T47D (cell line): ENCODE measurements around the gene SLC22A12.

Experiments
- DNase-seq, 2 experiments: peaks; one replicate each; pipeline versions ENCODE4 v3.0.0 to v3.0.0-alpha.2; 2011 to 2012; ENCODE audit warnings: low read depth in 1 of 2, low spot score in 1 of 2
- JUND ChIP-seq: IDR thresholded peaks from 2 replicates; pipeline ENCODE4 v1.6.1; 2012; ENCODE audit warnings: low read depth
- in situ Hi-C: cut with HindIII; loops from 2 replicates; pipeline ENCODE4 v1.10.0; 2016; ENCODE audit warnings: low sequenced_read_pairs, low pct_unique_long_range_greater_than_20kb

Gene SLC22A12

DNA sequence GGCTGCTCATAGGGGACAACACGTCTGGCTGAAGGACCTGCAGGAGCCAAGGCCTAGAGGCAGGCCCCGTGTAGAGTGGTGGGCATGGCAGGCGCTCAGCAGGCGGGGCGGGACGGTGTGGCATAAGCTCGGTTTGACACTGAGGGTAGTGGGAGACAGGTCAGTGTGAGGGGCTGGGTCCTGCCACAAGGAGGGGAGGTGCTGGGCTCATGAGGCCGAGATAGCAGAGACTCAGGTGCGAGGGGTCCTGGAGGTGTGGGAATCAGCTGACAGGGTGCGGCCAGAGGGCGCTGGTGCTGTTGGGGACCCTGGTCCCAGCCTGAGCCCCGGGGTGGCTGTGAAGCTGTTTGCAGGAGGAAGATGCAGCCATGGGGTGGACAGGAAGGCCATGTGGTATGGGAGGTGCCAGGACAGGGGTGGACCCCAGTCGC is 6.7 kb downstream of the SLC22A12 start:
- in situ Hi-C loops, result no loop called here
- no peak for DNase-seq
- TF ChIP-seq JUND, result no peak

DNA sequence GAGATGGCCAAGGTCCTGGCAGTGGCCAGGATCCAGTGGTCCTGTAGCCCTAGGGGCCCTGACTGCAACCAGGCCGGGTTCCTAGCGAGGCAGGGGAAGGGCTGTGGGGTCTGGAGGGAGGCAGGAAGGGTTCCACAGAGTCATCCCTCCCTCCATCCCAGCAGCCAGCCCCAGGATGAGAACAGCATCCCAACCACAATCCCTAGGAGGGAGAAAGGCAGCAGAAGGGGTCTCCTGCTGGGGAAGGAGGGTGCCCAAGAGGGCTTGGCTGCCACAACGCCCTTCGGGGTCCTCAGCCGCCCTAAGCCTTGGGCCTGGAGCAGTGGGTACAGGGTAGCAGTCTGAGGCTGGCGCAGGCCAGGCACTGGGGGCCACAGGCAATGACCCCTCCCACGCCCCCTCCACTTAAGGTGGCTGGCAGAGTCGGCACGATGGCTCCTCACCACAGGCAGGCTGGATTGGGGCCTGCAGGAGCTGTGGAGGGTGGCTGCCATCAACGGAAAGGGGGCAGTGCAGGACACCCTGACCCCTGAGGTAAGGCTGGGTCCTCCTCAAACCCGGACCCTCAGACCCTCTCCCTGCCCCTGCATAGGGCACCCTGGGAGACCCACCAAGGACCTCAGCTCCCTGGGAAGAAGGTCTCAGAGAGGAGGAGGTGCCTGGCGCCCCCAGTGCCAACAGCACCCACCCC is 7.2 kb downstream of the SLC22A12 start:
- in situ Hi-C loops, result no loop called here
- DNase-seq, result no peak
- TF ChIP-seq JUND, result no peak

DNA sequence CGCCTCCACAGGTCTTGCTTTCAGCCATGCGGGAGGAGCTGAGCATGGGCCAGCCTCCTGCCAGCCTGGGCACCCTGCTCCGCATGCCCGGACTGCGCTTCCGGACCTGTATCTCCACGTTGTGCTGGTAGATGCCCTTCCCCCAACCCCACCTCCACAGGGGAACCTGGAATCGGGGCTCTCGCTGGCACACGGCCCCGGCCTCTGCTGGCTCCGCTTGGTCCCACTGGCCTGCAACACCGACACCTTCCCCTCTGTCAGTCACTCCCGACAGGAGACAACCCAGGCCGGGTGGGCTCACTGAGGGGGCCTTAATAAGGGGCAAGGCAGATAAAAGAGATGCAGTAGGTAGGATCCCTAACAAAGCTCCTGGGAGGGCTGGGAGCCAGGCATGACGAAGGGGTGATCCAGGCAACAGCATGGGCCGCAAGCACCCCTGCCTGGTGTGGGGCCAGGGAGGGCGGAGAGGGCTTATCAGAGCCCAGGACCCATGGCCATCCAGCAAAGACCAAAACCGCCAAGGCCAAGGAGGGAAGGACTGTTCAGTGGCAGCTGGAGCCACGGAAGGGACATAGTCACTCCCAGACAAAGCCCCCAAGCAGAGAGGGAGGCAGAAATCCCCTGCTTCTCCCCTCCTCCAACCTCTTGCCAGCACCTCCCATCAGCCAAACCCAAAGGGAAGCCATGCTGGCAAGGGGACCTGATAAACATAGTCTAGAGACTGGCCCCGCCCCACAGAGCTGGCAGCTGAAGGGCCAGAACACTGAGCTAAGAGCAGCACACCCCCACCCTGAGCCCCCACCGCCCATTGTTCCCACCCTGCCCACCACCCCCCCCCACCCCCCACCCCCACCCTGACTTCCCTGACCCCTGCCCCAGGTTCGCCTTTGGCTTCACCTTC is 8.0 kb downstream of the SLC22A12 start:
- DNase-seq, result no peak
- in situ Hi-C loops, result no loop called here
- no peak for TF ChIP-seq JUND

DNA sequence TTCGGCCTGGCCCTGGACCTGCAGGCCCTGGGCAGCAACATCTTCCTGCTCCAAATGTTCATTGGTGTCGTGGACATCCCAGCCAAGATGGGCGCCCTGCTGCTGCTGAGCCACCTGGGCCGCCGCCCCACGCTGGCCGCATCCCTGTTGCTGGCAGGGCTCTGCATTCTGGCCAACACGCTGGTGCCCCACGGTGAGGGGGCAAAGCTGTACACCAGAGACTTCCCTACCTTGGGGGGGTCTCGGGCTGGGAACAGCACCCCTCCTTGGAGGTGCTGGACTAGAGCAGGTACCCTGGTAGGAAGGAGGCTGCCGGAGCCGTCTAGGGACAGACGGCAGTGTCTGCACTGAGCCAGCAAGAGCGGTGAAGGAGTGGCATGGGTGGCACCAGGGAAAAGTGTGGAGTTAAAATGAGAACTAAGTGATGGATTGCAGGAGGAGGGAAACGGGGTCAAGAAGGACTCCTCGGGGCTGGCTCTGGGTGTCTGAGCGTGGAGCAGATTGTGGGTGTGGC is 8.7 kb downstream of the SLC22A12 start:
- in situ Hi-C loops, result no loop called here
- TF ChIP-seq JUND, result no peak
- DNase-seq, result no peak

DNA sequence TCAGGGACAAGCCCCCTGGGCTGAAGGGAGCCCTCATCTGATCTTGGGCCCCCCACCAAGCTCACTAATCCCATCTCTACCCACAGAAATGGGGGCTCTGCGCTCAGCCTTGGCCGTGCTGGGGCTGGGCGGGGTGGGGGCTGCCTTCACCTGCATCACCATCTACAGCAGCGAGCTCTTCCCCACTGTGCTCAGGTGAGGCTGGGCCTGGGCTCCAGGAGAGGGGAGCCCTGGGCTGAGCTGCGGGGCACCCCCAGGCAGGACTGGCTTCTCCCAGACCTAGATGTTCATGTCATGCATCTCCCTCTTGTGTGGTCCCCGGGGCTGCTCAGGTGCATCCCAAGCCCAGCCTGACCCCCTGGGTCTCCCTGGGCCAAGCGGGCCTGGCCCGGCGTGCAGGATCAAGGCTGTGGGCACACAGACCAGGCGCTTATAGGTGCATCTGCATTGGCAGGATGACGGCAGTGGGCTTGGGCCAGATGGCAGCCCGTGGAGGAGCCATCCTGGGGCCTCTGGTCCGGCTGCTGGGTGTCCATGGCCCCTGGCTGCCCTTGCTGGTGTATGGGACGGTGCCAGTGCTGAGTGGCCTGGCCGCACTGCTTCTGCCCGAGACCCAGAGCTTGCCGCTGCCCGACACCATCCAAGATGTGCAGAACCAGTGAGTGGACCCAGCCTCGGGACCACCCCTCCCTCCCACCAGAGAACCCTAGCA is 9.4 kb downstream of the SLC22A12 start:
- no peak for DNase-seq
- in situ Hi-C loops, result no loop called here
- no peak for TF ChIP-seq JUND

DNA sequence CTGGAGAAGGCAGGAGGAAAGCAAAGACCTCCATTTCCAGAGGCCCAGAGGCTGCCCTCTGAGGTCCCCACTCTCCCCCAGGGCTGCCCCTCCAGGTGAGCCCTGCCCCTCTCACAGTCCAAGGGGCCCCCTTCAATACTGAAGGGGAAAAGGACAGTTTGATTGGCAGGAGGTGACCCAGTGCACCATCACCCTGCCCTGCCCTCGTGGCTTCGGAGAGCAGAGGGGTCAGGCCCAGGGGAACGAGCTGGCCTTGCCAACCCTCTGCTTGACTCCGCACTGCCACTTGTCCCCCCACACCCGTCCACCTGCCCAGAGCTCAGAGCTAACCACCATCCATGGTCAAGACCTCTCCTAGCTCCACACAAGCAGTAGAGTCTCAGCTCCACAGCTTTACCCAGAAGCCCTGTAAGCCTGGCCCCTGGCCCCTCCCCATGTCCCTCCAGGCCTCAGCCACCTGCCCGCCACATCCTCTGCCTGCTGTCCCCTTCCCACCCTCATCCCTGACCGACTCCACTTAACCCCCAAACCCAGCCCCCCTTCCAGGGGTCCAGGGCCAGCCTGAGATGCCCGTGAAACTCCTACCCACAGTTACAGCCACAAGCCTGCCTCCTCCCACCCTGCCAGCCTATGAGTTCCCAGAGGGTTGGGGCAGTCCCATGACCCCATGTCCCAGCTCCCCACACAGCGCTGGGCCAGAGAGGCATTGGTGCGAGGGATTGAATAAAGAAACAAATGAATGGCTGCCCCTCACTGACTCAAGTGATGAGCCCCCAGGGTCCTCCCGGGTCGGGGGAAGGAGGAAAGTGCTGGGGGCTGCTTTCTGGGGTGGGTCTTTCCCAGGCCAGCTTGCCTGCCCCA is 10.8 kb downstream of the SLC22A12 start:
- DNase-seq, result no peak
- TF ChIP-seq JUND, result no peak
- in situ Hi-C loops, result no loop called here

DNA sequence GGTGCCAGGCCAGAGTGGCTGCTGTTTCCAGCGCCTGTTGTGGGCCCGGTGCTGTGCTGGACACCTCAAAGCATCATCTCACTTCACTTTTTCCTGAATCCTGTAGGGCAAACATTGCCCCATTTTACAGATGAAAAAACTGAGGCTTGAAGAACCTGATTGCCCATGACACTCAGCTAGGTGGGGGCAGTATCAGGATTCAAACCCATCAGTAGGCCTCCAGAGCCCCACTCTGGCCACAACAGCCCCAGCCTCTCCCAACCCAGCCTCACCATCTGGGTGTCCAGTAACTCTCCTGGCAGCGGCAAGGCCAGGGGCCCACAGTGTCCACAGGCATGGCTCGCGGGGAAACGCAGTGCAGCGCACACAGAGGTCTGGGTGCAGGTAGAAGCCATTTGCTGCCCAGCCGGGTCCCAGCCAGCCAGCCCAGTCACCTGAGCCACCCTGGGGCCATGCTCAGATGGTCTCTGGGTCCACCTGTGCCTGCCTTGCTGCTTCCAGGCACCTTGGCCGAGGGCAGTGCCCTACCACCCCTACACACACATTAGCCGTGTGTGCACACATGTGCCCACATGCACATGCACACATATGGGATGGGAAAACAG is 11.5 kb downstream of the SLC22A12 start:
- DNase-seq, result no peak
- no peak for TF ChIP-seq JUND
- in situ Hi-C loops, result no loop called here

DNA sequence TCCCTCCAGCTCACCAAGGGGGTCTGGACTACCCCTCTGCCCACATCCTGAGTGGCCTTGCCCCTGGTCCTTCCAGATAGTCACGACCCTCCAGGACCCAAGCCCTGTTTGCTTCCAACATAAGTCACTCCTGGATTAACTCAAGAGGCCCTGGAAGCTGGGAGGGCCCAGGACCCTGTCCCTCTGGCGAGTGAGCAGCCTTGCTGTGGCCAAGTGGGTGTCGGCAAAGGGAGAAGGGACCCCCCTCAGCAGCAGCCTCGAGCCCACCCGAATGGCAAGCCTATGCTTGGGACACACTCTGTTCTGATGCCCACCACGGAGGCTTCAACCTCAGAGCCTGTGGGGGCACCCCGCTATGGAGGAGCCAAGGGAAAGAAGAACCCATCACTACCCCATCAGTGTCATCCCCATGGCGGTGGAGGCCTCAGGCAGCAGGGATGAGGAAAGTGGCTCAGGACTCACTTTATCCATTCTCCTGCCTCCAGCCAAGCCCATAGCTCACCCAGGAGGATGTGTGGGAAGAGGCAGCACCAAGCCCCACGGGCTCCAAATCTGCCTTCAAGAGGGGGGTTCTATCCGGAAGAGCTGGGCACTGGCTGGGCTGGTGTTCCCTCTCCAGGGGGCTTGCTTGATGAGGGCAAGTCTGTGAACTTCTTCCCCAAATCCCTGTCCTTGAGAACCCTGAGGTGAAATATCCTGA is 12.5 kb downstream of the SLC22A12 start:
- in situ Hi-C loops, result no loop called here
- no peak for TF ChIP-seq JUND
- no peak for DNase-seq

DNA sequence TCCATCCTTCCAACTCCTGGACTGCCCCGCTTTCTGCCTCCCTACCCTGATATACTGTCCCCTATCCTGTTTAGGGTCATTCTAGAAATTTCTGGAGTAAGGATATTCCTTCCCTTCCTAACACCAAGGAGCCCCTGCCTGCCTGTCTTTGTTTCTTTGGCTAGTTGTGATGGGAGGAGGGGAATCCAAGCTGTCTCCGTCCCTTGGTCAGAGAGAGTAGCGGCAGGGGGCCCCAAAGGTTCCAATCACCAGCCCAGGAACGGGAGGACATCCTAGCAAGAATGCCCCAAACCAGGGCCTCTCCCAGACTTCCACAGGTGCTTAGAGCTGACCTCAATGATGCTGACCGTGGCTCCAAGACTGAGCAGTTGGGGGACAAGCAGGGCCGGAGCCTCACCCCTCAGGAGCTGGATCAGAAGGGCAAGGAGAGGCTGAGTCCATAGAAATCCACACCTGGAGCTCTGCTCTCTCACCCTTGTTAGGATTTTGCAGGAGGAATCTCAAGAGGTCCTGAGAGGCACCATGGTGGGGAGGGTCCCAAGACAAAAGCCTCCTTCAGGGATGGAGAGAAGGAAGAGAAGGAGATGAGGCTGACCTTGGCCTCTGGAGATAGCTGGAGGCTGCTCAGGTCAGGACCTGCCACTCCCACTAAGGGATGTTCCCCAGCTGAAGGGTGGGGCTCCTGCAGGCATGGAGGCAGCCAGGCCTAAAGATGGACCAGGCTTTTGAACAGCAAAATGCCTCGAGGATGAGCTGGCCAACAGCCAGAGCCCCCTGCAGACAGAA is 13.6 kb downstream of the SLC22A12 start:
- in situ Hi-C loops, result no loop called here
- no peak for DNase-seq

DNA sequence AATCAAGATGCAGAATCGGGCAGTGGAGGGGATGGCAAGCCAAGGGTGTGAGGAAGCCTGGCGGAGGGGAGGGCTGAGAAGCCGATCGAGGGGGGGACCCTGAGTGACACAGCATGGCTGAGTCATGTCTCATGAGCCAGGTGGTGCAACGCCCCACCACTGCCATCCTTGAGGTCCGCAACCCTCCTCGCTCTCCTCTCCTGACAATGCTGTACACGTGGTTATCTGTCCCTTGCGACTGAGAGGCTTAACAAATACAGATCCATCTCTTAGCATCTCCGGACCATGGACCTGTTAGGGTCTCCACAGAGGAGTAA is 14.2 kb downstream of the SLC22A12 start:
- in situ Hi-C loops, result no loop called here
- no peak for TF ChIP-seq JUND
- no peak for DNase-seq

More for the DNA sequence above, 13.6 kb downstream of the SLC22A12 start:
- TF ChIP-seq JUND, result no peak
